ENCODE data around the gene TAPBPL. TPM values are rescaled to one million over a fixed set of nuclear protein-coding genes. Genes with fewer than 3 reads are reported as not detected.

Gene TAPBPL
- total and polyA plus RNA-seq, 2 of the 13 experiments (the other 11 are each of a cell fraction or from before 2014, with no cell fraction given): 10.0 to 14.5 TPM

DNA sequence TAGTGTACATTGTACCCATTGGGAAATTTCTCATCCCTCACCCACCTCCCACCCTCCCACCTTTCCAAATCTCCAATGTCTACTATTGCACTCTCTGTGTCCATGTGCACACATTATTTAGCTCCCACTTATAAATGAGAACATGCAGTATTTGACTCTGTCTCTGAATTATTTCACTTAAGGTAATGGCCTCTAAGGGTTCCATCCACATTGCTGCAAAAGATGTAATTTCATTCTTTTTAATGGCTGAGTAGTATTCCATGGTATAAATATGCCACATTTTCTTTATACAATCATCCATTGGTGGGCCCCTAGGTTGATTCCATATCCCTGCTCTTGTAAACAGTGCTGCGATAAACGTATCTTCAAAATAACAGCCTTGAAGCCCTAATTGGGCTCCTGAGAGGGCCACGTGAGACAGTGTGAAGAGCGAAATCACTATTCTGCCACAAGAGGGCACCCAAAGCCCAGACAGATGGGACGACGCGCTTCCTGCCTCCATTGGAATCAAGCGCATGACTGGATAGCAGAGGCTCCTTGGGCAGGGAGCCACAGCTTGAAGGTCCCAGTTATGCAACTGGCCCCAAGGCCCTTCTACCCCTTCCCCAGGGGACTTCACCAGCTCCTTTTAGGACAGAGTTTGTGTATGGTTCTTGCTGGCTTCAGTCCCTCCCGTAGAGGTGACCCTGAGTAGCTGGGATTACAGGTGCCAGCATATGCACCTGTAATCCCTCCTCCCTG, 28.4 kb upstream of the TAPBPL start (continued):
- TF ChIP-seq, protein P1, sequence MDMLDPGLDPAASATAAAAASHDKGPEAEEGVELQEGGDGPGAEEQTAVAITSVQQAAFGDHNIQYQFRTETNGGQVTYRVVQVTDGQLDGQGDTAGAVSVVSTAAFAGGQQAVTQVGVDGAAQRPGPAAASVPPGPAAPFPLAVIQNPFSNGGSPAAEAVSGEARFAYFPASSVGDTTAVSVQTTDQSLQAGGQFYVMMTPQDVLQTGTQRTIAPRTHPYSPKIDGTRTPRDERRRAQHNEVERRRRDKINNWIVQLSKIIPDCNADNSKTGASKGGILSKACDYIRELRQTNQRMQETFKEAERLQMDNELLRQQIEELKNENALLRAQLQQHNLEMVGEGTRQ (IDR thresholded peaks at IDR 0.05; ENCODE audit: low read depth, low read length): peak; percentile 49
- TF ChIP-seq, protein P1 (CRISPR knock-in tag; IDR thresholded peaks at IDR 0.05; ENCODE audit: borderline replicate concordance): peak; percentile 63; the same call in 1 of the 2 replicates
- TF ChIP-seq RFX1 (IDR thresholded peaks at IDR 0.05) (no peak), HOXA7 (CRISPR knock-in tag; IDR thresholded peaks at IDR 0.05) (no peak), RFX3 (CRISPR knock-in tag; IDR thresholded peaks at IDR 0.05) (no peak), NCOA1 (CRISPR knock-in tag; IDR thresholded peaks at IDR 0.05) (no peak), ETV5 (CRISPR knock-in tag; IDR thresholded peaks at IDR 0.05; ENCODE audit: borderline replicate concordance) (peak; percentile 70; the same call in 1 of the 2 replicates), ZNF816 (CRISPR knock-in tag; IDR thresholded peaks at IDR 0.05; ENCODE audit: borderline replicate concordance) (no peak), KLF6 (CRISPR knock-in tag; IDR thresholded peaks at IDR 0.05) (no peak), TP53 (CRISPR knock-in tag; conservative IDR thresholded peaks at IDR 0.05) (no peak), MIER3 (CRISPR knock-in tag; IDR thresholded peaks at IDR 0.05; ENCODE audit: borderline replicate concordance) (peak; percentile 65; the same call in 1 of the 2 replicates), ZNF432 (CRISPR knock-in tag; IDR thresholded peaks at IDR 0.05; ENCODE audit: borderline replicate concordance) (no peak), MBNL3 (CRISPR knock-in tag; conservative IDR thresholded peaks at IDR 0.05) (no peak)
- TF ChIP-seq, protein P2, sequence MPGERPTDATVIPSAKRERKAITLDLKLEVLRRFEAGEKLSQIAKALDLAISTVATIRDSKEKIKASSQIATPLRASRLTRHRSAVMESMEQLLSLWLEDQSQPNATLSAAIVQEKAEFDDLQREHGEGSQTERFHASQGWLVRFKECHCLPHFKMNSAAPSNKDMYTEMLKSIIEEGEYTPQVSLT (CRISPR knock-in tag; IDR thresholded peaks at IDR 0.05; ENCODE audit: borderline replicate concordance, low read depth): no peak
- TF ChIP-seq, protein P3, sequence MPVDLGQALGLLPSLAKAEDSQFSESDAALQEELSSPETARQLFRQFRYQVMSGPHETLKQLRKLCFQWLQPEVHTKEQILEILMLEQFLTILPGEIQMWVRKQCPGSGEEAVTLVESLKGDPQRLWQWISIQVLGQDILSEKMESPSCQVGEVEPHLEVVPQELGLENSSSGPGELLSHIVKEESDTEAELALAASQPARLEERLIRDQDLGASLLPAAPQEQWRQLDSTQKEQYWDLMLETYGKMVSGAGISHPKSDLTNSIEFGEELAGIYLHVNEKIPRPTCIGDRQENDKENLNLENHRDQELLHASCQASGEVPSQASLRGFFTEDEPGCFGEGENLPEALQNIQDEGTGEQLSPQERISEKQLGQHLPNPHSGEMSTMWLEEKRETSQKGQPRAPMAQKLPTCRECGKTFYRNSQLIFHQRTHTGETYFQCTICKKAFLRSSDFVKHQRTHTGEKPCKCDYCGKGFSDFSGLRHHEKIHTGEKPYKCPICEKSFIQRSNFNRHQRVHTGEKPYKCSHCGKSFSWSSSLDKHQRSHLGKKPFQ (CRISPR knock-in tag; IDR thresholded peaks at IDR 0.05; ENCODE audit: insufficient replicate concordance): no peak
- TF ChIP-seq, protein P4, sequence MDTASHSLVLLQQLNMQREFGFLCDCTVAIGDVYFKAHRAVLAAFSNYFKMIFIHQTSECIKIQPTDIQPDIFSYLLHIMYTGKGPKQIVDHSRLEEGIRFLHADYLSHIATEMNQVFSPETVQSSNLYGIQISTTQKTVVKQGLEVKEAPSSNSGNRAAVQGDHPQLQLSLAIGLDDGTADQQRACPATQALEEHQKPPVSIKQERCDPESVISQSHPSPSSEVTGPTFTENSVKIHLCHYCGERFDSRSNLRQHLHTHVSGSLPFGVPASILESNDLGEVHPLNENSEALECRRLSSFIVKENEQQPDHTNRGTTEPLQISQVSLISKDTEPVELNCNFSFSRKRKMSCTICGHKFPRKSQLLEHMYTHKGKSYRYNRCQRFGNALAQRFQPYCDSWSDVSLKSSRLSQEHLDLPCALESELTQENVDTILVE (CRISPR knock-in tag; IDR thresholded peaks at IDR 0.05): peak; percentile 69; the same call in 1 of the 2 replicates
- TF ChIP-seq, protein P5, sequence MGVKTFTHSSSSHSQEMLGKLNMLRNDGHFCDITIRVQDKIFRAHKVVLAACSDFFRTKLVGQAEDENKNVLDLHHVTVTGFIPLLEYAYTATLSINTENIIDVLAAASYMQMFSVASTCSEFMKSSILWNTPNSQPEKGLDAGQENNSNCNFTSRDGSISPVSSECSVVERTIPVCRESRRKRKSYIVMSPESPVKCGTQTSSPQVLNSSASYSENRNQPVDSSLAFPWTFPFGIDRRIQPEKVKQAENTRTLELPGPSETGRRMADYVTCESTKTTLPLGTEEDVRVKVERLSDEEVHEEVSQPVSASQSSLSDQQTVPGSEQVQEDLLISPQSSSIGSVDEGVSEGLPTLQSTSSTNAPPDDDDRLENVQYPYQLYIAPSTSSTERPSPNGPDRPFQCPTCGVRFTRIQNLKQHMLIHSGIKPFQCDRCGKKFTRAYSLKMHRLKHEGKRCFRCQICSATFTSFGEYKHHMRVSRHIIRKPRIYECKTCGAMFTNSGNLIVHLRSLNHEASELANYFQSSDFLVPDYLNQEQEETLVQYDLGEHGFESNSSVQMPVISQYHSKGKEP (CRISPR knock-in tag; IDR thresholded peaks at IDR 0.05): no peak
- TF ChIP-seq, protein P6, sequence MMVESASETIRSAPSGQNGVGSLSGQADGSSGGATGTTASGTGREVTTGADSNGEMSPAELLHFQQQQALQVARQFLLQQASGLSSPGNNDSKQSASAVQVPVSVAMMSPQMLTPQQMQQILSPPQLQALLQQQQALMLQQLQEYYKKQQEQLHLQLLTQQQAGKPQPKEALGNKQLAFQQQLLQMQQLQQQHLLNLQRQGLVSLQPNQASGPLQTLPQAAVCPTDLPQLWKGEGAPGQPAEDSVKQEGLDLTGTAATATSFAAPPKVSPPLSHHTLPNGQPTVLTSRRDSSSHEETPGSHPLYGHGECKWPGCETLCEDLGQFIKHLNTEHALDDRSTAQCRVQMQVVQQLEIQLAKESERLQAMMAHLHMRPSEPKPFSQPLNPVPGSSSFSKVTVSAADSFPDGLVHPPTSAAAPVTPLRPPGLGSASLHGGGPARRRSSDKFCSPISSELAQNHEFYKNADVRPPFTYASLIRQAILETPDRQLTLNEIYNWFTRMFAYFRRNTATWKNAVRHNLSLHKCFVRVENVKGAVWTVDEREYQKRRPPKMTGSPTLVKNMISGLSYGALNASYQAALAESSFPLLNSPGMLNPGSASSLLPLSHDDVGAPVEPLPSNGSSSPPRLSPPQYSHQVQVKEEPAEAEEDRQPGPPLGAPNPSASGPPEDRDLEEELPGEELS (CRISPR knock-in tag; IDR thresholded peaks at IDR 0.05): no peak
- TF ChIP-seq, protein P7, sequence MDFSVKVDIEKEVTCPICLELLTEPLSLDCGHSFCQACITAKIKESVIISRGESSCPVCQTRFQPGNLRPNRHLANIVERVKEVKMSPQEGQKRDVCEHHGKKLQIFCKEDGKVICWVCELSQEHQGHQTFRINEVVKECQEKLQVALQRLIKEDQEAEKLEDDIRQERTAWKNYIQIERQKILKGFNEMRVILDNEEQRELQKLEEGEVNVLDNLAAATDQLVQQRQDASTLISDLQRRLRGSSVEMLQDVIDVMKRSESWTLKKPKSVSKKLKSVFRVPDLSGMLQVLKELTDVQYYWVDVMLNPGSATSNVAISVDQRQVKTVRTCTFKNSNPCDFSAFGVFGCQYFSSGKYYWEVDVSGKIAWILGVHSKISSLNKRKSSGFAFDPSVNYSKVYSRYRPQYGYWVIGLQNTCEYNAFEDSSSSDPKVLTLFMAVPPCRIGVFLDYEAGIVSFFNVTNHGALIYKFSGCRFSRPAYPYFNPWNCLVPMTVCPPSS (IDR thresholded peaks at IDR 0.05): no peak

Data from HepG2 (cell line).